CD4-positive, alpha-beta T cell treated with Interleukin-2 at 100 ng/mL for 4 hours (primary cell): ENCODE results near the gene PPM1E.
"Not testable (repeated sequence)": the region's sequence is repeated elsewhere in the genome, so short reads cannot be mapped to it uniquely, and the experiment has no call there.

Experiments used
- DNase-seq: peaks from one replicate; pipeline ENCODE4 v3.0.0-alpha.2; 2020; ENCODE audit warnings: low spot score

Gene PPM1E

DNA sequence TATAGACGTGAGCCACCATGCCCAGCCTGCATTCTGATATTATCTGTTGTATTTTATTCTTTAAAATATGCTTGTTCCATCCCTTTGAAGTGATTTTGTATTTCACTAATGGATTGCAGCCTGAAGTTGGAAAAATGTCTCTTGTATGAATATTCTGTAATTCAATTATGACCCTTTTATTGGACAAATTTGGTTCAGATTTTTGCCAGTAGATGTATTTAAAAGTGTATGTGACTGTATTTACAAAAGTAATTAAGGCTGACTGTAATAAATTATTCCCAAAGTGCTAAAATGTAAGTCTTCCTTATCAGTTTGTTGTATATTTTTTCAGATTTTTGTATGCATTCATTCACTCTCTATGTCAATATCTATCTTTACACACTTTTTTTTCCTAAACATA lies 23.8 kb downstream of the PPM1E start:
- no peak for DNase-seq

GRCh38 chr17:58783380-58783779 lies 27.7 kb downstream of the PPM1E start:
- DNase-seq: no peak

GRCh38 chr17:58785097-58785496 lies 29.4 kb downstream of the PPM1E start:
- DNase-seq: no peak

GRCh38 chr17:58786586-58787295 lies 31.1 kb downstream of the PPM1E start:
- no peak for DNase-seq

GRCh38 chr17:58788199-58788598 lies 32.5 kb downstream of the PPM1E start:
- no peak for DNase-seq

DNA sequence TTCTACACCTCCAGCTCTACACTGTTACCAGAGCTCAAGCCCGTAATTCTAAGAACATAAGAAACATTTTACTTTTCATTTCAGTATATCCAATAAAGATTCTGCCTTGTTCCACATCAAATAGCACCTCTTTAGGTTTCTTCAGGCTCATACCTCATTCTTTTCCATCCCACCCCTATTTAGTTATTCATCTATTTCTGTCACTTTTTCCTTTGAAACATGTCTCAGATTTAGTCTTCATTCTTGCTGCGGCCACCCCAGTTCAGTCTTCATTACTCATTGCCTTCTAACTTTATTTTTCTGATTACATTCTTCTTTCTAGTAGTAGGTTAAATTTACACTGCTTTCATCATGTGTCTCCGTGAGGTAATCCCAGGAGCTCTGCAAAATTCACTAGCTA lies 33.5 kb downstream of the PPM1E start:
- no peak for DNase-seq

- DNase-seq: no peak
Measured at GRCh38 chr17:58789831-58790230, 34.2 kb downstream of the PPM1E start.

- DNase-seq: not testable (repeated sequence)
Measured at GRCh38 chr17:58794508-58794907, 38.9 kb downstream of the PPM1E start.

- DNase-seq: no peak
Measured at GRCh38 chr17:58802188-58802587, 46.5 kb downstream of the PPM1E start.

- no peak for DNase-seq
Measured at GRCh38 chr17:58806046-58806445, 50.4 kb downstream of the PPM1E start.

DNA sequence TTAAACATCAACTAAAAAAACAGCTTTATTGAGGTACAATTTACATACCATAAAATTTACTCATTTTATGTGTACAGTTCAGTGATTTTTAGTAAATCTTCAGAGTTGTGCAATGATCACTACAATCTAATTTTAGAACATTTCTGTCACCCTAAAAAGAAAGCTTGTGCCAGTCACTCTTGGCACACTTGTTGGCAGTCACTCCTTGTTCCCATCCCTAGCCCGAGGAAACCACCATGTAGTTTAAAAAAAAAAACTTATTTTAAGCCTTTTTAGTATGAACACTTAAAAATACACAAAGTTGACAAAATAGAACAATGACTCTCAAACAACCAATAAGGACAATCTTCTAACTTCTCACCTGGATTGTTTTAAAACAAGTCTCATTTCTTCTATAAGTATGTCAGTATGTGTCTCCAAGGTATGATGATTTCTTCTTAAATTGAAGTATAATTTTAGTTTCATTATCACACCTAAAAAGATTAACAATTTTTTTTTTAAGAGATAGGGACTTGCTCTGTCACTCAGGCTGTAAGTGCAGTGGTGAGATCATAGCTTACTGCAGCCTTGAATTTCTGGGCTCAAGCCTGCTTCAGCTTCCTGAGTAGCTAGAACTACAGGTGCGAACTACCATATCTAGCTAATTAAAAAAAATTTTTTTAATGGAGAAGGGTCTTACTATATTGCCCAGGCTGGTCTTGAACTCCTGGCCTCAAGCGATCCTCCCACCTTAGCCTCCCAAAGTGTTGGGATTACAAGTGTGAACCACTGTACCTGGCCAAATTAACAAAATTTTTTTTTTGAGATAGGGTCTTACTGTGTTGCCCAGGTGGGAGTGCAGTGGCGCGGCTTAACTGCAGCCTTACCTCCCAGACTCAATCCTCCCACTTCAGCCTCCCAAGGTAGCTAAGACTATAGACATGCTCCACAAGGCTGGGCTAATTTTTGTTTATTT lies 53.2 kb downstream of the PPM1E start:
- DNase-seq: no peak

DNA sequence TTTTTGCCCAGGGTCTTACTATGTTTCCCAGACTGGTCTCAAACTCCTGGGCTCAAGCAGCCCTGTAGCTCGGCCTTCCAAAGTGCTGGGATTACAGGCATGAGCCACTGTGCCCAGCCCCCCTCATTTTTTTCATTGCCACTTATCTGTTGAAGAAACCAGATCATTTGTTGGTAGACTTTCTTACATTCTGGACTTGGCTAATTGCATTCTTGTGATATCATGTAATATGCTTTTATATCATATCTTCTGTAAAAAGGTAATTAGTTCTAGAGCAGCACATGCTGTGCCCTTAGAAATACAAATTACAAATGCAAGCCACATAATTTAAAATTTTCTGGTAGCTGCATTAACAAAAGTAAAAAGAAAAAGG lies 53.9 kb downstream of the PPM1E start:
- DNase-seq: no peak

DNA sequence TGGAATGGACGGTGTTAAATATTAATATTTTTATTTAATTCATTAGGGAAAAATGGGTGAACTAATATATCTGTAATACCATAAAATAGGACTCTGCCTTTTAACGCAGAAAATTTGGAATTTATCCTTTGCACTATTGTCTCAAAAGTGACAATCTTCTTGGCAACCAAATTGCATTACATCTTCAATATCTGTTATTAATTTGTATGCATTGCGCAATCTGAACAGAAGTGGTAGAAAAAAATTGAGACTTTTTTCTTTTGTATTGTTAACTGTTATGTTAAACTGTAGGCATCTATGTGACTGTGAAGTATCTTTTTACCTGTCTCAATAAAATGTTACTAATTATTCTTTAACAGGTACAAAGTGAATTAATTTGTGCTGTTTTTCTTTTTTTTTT lies 55.6 kb downstream of the PPM1E start:
- no peak for DNase-seq

- DNase-seq: no peak
Measured at GRCh38 chr17:58813712-58814111, 58.1 kb downstream of the PPM1E start.

DNA sequence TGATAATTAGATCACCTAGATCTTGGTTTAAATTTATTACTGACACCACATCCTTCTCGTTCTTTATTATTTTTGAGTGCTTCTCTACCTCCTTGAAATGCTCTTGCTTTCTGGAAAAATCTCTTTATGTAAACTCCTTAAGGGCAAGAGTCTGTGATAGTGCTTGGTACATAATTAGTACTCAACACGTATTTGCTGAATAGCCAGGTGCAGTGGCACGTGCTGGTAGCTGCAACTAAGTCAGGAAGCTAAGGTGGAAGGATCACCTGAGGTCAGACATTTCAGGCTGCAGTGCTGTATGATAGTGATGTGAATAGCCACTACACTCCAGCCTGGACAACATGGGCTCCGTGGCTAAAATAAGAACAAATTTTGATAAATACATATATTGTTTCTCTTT lies 63.0 kb downstream of the PPM1E start:
- DNase-seq: no peak

DNA sequence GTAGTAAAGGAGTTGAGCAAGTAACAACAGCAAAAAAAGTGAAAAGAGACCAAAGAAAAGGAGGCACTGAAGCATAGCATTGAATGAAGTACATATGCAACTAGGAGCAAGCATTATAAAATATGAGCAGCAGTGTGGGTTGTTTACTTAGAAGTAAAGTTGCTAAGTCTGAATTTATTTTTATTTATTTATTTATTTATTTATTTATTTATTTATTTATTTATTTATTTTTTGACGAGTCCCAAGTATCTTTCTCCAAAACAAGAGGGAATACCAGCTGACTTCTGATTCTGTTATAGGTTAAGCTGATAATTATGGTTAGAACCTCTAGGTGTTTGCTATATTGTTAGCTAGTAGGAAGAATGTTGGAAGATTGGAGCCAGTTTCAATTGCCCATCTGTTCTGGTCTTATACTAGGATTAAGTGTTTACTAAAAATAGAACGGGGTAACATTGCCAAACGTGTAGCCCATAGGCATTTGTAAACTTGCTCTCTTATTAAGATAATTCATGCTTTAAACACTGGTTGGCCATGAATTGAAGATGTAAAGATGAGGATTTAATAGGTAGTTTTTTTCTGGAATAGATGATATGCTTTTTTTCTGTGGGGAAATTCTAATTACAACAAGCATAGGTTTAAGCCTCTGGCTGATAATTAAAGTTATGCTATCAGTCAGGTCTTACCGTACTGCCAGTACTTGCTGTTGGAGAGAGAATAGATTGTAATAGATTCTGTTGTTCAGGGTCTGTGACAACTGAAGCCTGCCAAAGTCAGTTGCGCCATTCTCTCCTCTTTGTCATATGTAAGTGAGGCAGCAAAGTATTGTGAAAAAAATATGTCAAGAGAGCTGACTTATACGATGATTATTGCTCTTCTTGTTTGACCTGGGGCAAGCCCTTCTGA lies 66.7 kb downstream of the PPM1E start:
- no peak for DNase-seq

DNA sequence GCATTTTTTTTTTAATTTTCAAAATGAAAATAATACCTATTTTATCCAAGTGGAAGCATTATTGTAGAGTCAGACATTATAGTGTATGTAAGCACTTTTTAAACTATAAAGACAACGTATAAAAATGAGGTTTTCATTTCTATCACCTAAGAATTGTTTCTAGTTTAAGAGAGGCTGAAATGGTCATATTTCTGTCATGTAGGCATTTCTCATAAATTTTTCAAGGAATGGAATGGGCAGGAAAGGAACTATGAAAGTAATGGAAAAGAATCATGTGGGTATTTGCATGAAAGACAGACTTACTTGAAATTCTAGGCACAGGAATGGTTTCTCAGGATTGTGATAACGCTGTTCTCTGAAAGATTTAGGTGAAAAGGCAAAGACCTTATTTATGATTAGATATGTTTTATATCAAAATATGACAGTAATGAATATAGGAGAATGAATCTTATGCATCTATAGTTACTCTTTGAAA lies 67.4 kb downstream of the PPM1E start:
- no peak for DNase-seq

DNA sequence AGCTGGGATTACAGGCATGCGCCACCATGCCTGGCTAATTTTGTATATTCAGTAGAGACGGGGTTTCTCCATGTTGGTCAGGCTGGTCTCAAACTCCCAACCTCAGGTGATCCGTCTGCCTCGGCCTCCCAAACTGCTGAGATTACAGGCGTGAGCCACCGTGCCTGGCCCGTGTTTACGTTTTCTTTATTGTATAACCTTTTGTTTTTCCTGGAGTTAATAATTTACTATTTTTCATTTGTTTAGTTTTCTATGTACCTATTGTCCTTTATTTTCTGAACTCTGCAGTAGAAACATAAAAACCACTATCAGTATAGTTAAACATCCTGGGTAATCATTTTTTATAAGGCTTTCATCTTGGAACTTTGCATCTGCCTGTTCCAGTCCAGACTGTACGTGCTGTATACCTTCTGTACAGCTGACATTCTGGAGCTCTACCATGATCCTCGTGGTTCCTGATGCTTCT lies 73.6 kb downstream of the PPM1E start:
- no peak for DNase-seq

DNA sequence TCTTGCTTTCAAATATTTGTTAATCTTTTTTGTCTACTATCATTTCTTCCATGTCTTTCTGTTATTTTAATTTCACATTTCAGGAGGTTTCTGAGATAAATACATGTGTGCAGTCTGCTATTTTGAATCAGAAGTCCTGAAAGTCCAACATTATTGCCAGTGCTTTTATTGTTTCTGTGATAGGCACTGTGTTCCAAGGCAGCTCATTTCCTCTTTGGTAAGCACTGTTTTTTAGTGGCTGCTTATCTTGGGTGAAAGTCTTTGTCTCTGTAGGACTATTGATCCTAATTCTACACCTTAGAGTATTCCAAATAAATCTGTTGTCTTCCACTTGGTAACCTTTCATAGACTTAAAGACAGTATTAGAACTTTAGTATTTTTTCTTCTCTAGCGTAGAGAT lies 76.1 kb downstream of the PPM1E start:
- no peak for DNase-seq

DNA sequence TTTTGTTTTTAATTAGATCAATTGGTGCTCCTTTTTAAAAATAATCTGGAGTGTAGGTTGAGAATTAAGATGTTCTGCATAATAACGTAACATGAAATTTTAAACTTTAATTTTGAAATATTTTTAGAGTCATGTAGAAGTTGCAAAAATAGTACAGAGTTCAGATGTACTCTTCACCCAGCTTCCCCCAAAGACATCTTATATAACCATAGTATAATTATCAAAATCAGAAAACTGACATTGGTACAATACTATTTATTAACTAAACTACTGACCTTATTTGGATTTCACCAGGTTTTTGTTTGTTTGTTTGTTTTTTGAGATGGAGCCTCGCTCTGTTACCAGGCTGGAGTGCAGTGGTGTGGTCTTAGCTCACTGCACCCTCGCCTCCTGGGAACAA lies 76.9 kb downstream of the PPM1E start:
- DNase-seq: no peak

GRCh38 chr17:58837699-58838098 lies 82.0 kb downstream of the PPM1E start:
- no peak for DNase-seq
